ENCODE results near the gene MSH3.

Gene MSH3

GRCh38 chr5:80654391-80655230 lies at the start of gene MSH3, which contains the start of gene DHFR:
TSS of gene MSH3 (plus strand) at chr5:80654652. CDS start at chr5:80654728, 76 bp downstream.
TSS of gene DHFR (minus strand) at chr5:80654983. CDS start at chr5:80654489, 494 bp downstream.
- peak; percentile 94 for DNase-seq

- DNase-seq, result no peak
Observed at GRCh38 chr5:80607343-80607742, 47.1 kb upstream of the MSH3 start.

GRCh38 chr5:80607832-80608231 lies 46.6 kb upstream of the MSH3 start:
- DNase-seq, result no peak

- no peak for DNase-seq
Observed at GRCh38 chr5:80608731-80609130, 45.7 kb upstream of the MSH3 start.

- DNase-seq, result no peak
Observed at GRCh38 chr5:80609692-80610091, 44.8 kb upstream of the MSH3 start.

GRCh38 chr5:80615266-80615914 lies 39.1 kb upstream of the MSH3 start:
- DNase-seq, result no peak

GRCh38 chr5:80618438-80618837 lies 36.0 kb upstream of the MSH3 start:
- no peak for DNase-seq

- no peak for DNase-seq
Observed at GRCh38 chr5:80619086-80619485, 35.4 kb upstream of the MSH3 start.

GRCh38 chr5:80620211-80620610 lies 34.2 kb upstream of the MSH3 start:
- DNase-seq, result no peak

GRCh38 chr5:80622756-80623155 lies 31.7 kb upstream of the MSH3 start:
- DNase-seq, result no peak

GRCh38 chr5:80623999-80624398 lies 30.5 kb upstream of the MSH3 start:
- no peak for DNase-seq

- DNase-seq, result no peak
Observed at GRCh38 chr5:80625230-80625629, 29.2 kb upstream of the MSH3 start.

- no peak for DNase-seq
Observed at GRCh38 chr5:80629281-80629680, 25.2 kb upstream of the MSH3 start.

- no peak for DNase-seq
Observed at GRCh38 chr5:80631278-80632259, 22.9 kb upstream of the MSH3 start.

- no peak for DNase-seq
Observed at GRCh38 chr5:80632700-80633099, 21.8 kb upstream of the MSH3 start.

GRCh38 chr5:80634193-80634592 lies 20.3 kb upstream of the MSH3 start:
- no peak for DNase-seq

- no peak for DNase-seq
Observed at GRCh38 chr5:80641353-80641752, 13.1 kb upstream of the MSH3 start.

- DNase-seq, result no peak
Observed at GRCh38 chr5:80644900-80645299, 9.6 kb upstream of the MSH3 start.

GRCh38 chr5:80646926-80647325 lies 7.5 kb upstream of the MSH3 start:
- DNase-seq, result no peak

GRCh38 chr5:80653502-80653901 lies 950 bp upstream of the MSH3 start:
- no peak for DNase-seq

GRCh38 chr5:80654054-80654390 lies 430 bp upstream of the MSH3 start:
- DNase-seq, result peak; percentile 50

- DNase-seq, result no peak
Observed at GRCh38 chr5:80655231-80655774, 851 bp downstream of the MSH3 start.

- no peak for DNase-seq
Observed at GRCh38 chr5:80656425-80656824, 2.0 kb downstream of the MSH3 start.

All from activated CD4-positive, alpha-beta T cell treated with anti-CD3 and anti-CD28 coated beads for 48 hours (primary cell).